ENCODE data around the gene PSTK.

The PSTK gene

GRCh38 chr10:123031124-123031523 is 50.9 kb downstream of the PSTK start:
- no peak for TF ChIP-seq CTCF (IDR thresholded peaks at IDR 0.05; ENCODE audit: insufficient read depth, low read depth, low read length, missing control alignments)

GRCh38 chr10:123034332-123034731 is 54.1 kb downstream of the PSTK start:
- no peak for DNase-seq (ENCODE audit: low read depth)
- TF ChIP-seq CTCF (IDR thresholded peaks at IDR 0.05; ENCODE audit: insufficient read depth, low read depth, low read length, missing control alignments) = no peak
- H3K4me3 ChIP-seq (ENCODE audit: low read depth, low read length) = no peak overlapping the region

More at GRCh38 chr10:123031124-123031523, 50.9 kb downstream of the PSTK start:
- H3K4me3 ChIP-seq (ENCODE audit: low read depth, low read length) = no peak overlapping the region
- no peak for DNase-seq (ENCODE audit: low read depth)

GRCh38 chr10:123035467-123036086 is 55.4 kb downstream of the PSTK start:
- DNase-seq (ENCODE audit: low read depth) = no peak
- no peak for TF ChIP-seq CTCF (IDR thresholded peaks at IDR 0.05; ENCODE audit: insufficient read depth, low read depth, low read length, missing control alignments)
- no peak overlapping the region for H3K4me3 ChIP-seq (ENCODE audit: low read depth, low read length)

- H3K4me3 ChIP-seq (ENCODE audit: low read depth, low read length) = no peak overlapping the region
- peak; percentile 9 for DNase-seq (ENCODE audit: low read depth)
- no peak for TF ChIP-seq CTCF (IDR thresholded peaks at IDR 0.05; ENCODE audit: insufficient read depth, low read depth, low read length, missing control alignments)
These were observed 58.8 kb downstream of the PSTK start for GRCh38 chr10:123038782-123039631.

GRCh38 chr10:123039632-123039930 is 59.4 kb downstream of the PSTK start:
- DNase-seq (ENCODE audit: low read depth) = no peak
- no peak for TF ChIP-seq CTCF (IDR thresholded peaks at IDR 0.05; ENCODE audit: insufficient read depth, low read depth, low read length, missing control alignments)

More at GRCh38 chr10:123039632-123039930, 59.4 kb downstream of the PSTK start:
- H3K4me3 ChIP-seq (ENCODE audit: low read depth, low read length) = no peak overlapping the region

All from GM12865 (cell line).